Measurements from ENCODE around the gene JAK3.

Gene JAK3

GRCh38 chr19:17834350-17835181, 13.2 kb downstream of the JAK3 start:
- Histone ChIP-seq H3K9ac (ENCODE audit: low read length) (no peak overlapping the region), H3K36me3 (ENCODE audit: control insufficient read depth, insufficient read depth, low read length) (no peaks in the 10 kb centered on the region), H3K27me3 (ENCODE audit: control insufficient read depth, insufficient read depth, low read length) (peaks cover 24% of the 10 kb centered on the region), H3K9me3 (ENCODE audit: control insufficient read depth, insufficient read depth, low read depth, low read length) (no peaks in the 10 kb centered on the region), H3K4me1 (ENCODE audit: control insufficient read depth, insufficient read depth, low read length) (peaks cover 25% of the 10 kb centered on the region), H3K27ac (ENCODE audit: low read depth, low read length) (no peak overlapping the region), H3K4me3 (ENCODE audit: low read depth, low read length) (no peak overlapping the region)

DNA sequence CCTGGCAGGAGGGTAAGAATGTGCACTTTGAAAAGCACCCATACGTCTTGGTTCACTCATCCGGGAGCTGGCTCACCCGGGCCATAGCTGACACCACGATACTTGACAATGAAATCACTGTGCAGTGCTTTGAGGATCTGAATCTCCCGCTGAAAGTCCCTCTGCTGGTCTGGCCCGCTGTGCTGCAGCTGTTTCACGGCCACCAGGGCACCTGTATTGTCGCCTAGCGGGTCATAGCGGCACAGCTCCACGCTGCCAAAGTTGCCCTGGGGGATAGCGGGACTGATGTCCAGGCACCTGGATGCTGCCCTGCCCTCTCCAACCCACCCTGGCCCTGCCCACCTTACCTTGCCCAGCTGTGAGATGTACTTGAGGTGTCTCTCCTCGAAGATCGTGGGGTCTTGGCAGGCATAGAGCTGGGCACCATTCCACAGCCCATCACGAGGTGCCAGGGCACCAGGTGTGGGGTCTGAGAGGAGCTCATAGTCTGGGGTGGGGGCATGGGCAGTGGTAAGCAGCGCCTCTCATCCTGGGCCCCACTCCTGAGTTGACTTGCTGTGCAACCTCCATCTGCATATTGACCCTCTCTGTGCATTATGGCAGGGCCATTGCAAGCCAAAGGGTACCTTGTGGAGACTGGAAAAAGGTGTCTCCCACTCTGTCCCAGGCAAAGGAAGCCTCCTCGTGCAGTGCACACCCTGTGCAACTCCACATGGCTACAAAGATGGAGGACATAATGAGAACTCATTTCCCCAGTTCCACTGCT, 15.2 kb downstream of the JAK3 start:
- H3K9me3 ChIP-seq (ENCODE audit: control insufficient read depth, insufficient read depth, low read depth, low read length): no peaks in the 10 kb centered on the region
- no peak overlapping the region for H3K4me3 ChIP-seq (ENCODE audit: low read depth, low read length)
- peaks cover 20% of the 10 kb centered on the region for H3K27me3 ChIP-seq (ENCODE audit: control insufficient read depth, insufficient read depth, low read length)
- no peak overlapping the region for H3K27ac ChIP-seq (ENCODE audit: low read depth, low read length)
- peaks cover 25% of the 10 kb centered on the region for H3K4me1 ChIP-seq (ENCODE audit: control insufficient read depth, insufficient read depth, low read length)
- H3K36me3 ChIP-seq (ENCODE audit: control insufficient read depth, insufficient read depth, low read length): no peaks in the 10 kb centered on the region
- no peak overlapping the region for H3K9ac ChIP-seq (ENCODE audit: low read length)

- Histone ChIP-seq H3K36me3 (ENCODE audit: control insufficient read depth, insufficient read depth, low read length) (no peaks in the 10 kb centered on the region), H3K27me3 (ENCODE audit: control insufficient read depth, insufficient read depth, low read length) (peaks cover 20% of the 10 kb centered on the region), H3K27ac (ENCODE audit: low read depth, low read length) (no peak overlapping the region), H3K4me1 (ENCODE audit: control insufficient read depth, insufficient read depth, low read length) (peaks cover 23% of the 10 kb centered on the region), H3K9me3 (ENCODE audit: control insufficient read depth, insufficient read depth, low read depth, low read length) (no peaks in the 10 kb centered on the region), H3K9ac (ENCODE audit: low read length) (peak overlapping the region; percentile 37), H3K4me3 (ENCODE audit: low read depth, low read length) (peak overlapping the region; percentile 84)
Observed at GRCh38 chr19:17831419-17831888, 16.3 kb downstream of the JAK3 start.

- no peaks in the 10 kb centered on the region for H3K36me3 ChIP-seq (ENCODE audit: control insufficient read depth, insufficient read depth, low read length)
- H3K27me3 ChIP-seq (ENCODE audit: control insufficient read depth, insufficient read depth, low read length): peaks cover 20% of the 10 kb centered on the region
- H3K4me1 ChIP-seq (ENCODE audit: control insufficient read depth, insufficient read depth, low read length): peaks cover 21% of the 10 kb centered on the region
- H3K9ac ChIP-seq (ENCODE audit: low read length): peak overlapping the region; percentile 37
- no peaks in the 10 kb centered on the region for H3K9me3 ChIP-seq (ENCODE audit: control insufficient read depth, insufficient read depth, low read depth, low read length)
- peak overlapping the region; percentile 84 for H3K4me3 ChIP-seq (ENCODE audit: low read depth, low read length)
- H3K27ac ChIP-seq (ENCODE audit: low read depth, low read length): no peak overlapping the region
Observed at GRCh38 chr19:17830567-17831418, 17.0 kb downstream of the JAK3 start.

- Histone ChIP-seq H3K9ac (ENCODE audit: low read length) (peak overlapping the region; percentile 34), H3K4me1 (ENCODE audit: control insufficient read depth, insufficient read depth, low read length) (peaks cover 14% of the 10 kb centered on the region), H3K4me3 (ENCODE audit: low read depth, low read length) (peak overlapping the region; percentile 73), H3K27ac (ENCODE audit: low read depth, low read length) (no peak overlapping the region), H3K36me3 (ENCODE audit: control insufficient read depth, insufficient read depth, low read length) (no peaks in the 10 kb centered on the region), H3K9me3 (ENCODE audit: control insufficient read depth, insufficient read depth, low read depth, low read length) (no peaks in the 10 kb centered on the region), H3K27me3 (ENCODE audit: control insufficient read depth, insufficient read depth, low read length) (peaks cover 20% of the 10 kb centered on the region)
Observed at GRCh38 chr19:17829855-17830566, 17.8 kb downstream of the JAK3 start.

DNA sequence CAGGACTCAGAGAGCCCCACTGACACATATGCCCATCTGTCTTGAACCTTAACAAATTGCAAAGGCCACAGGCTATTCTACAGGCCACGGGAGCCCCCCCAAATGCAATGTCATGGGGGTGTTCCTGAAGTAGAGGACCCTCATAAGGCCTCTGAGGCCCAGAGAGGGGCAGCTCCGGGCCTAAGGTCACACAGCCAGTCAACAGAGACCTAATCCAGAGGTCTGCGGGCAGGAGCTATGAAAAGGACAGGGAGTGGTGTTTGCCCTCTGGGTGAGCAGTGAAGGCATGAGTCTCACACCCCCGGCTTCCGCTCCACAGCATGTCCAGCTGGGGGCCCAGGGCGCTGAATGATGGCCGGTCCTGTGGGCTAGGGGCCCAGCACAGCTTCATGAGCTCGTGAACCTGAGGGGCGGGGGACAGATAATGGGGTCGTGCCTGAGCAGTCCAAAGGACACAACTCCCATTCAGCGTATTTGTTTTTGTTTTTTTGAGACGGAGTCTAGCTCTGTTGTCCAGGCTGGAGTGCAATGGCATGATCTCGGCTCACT, 21.2 kb downstream of the JAK3 start:
- H3K27me3 ChIP-seq (ENCODE audit: control insufficient read depth, insufficient read depth, low read length): peaks cover 6% of the 10 kb centered on the region
- H3K9ac ChIP-seq (ENCODE audit: low read length): no peak overlapping the region
- H3K9me3 ChIP-seq (ENCODE audit: control insufficient read depth, insufficient read depth, low read depth, low read length): no peaks in the 10 kb centered on the region
- peaks cover 8% of the 10 kb centered on the region for H3K4me1 ChIP-seq (ENCODE audit: control insufficient read depth, insufficient read depth, low read length)
- no peak overlapping the region for H3K4me3 ChIP-seq (ENCODE audit: low read depth, low read length)
- no peak overlapping the region for H3K27ac ChIP-seq (ENCODE audit: low read depth, low read length)
- no peaks in the 10 kb centered on the region for H3K36me3 ChIP-seq (ENCODE audit: control insufficient read depth, insufficient read depth, low read length)

DNA sequence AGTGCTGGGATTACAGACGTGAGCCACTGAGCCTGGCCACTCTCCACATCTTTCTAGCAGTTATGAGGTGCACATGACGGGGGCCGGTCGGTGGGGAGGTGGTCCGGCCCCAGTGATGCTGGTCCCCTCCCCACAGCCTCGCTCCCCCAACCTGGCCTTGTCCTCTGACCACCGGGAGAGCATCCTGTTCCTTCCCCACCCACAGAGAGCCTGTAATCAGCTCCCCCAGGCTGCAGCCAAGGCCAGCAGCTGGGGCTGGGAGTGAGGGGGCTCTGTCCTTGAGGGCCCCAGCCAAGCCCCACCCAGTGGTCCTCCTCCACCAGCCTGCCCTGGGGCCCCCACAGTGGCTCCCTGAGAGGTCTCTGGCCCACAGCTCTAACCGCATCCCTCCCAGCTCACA, 23.4 kb downstream of the JAK3 start:
- Histone ChIP-seq H3K4me1 (ENCODE audit: control insufficient read depth, insufficient read depth, low read length) (no peaks in the 10 kb centered on the region), H3K9me3 (ENCODE audit: control insufficient read depth, insufficient read depth, low read depth, low read length) (no peaks in the 10 kb centered on the region), H3K27me3 (ENCODE audit: control insufficient read depth, insufficient read depth, low read length) (no peaks in the 10 kb centered on the region), H3K9ac (ENCODE audit: low read length) (no peak overlapping the region), H3K36me3 (ENCODE audit: control insufficient read depth, insufficient read depth, low read length) (no peaks in the 10 kb centered on the region), H3K4me3 (ENCODE audit: low read depth, low read length) (no peak overlapping the region), H3K27ac (ENCODE audit: low read depth, low read length) (no peak overlapping the region)

DNA sequence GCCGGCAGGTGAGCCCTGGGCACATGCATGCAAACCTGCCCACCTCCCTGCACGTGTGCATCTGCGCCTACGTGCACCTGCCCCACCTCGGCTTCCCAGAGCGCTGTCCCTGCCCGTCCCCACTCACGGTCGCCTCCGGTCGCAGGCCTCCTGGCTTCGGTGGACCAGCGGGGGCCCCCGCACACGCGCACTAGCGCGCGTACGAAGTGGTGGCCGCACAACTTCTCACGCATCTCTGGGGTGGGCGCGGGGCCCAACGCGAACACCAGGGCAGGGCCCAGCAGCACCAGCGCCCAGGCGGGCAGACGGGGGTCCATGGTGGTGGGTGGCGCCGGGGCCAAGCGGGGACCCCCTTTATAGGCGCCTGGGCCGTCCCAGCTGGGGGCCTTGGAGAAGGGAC, 26.6 kb downstream of the JAK3 start, which contains the start of gene INSL3:
INSL3 (minus strand) TSS at position 330 of the 400 bp plus-strand sequence; CDS start at position 317, 13 bp downstream.
- Histone ChIP-seq H3K36me3 (ENCODE audit: control insufficient read depth, insufficient read depth, low read length) (no peaks in the 10 kb centered on the region), H3K9ac (ENCODE audit: low read length) (no peak within 1 kb of the TSS), H3K4me3 (ENCODE audit: low read depth, low read length) (no peak within 1 kb of the TSS), H3K27me3 (ENCODE audit: control insufficient read depth, insufficient read depth, low read length) (no peaks in the 10 kb centered on the region), H3K27ac (ENCODE audit: low read depth, low read length) (no peak within 1 kb of the TSS), H3K4me1 (ENCODE audit: control insufficient read depth, insufficient read depth, low read length) (no peaks in the 10 kb centered on the region), H3K9me3 (ENCODE audit: control insufficient read depth, insufficient read depth, low read depth, low read length) (no peaks in the 10 kb centered on the region)

- Histone ChIP-seq H3K27ac (ENCODE audit: low read depth, low read length) (no peak overlapping the region), H3K4me1 (ENCODE audit: control insufficient read depth, insufficient read depth, low read length) (no peaks in the 10 kb centered on the region)
Observed at GRCh38 chr19:17817668-17818363, 30.0 kb downstream of the JAK3 start.

More at GRCh38 chr19:17817668-17818363, 30.0 kb downstream of the JAK3 start:
- no peak overlapping the region for H3K4me3 ChIP-seq (ENCODE audit: low read depth, low read length)
- no peaks in the 10 kb centered on the region for H3K27me3 ChIP-seq (ENCODE audit: control insufficient read depth, insufficient read depth, low read length)
- H3K9ac ChIP-seq (ENCODE audit: low read length): no peak overlapping the region
- H3K9me3 ChIP-seq (ENCODE audit: control insufficient read depth, insufficient read depth, low read depth, low read length): no peaks in the 10 kb centered on the region
- no peaks in the 10 kb centered on the region for H3K36me3 ChIP-seq (ENCODE audit: control insufficient read depth, insufficient read depth, low read length)
